Stimulated activated CD8-positive, alpha-beta memory T cell treated with anti-CD3 and anti-CD28 coated beads, Interleukin-7, amount 100 ng/mL, for 4 hours (primary cell): ENCODE results near the gene TNS3.

Source experiments
- DNase-seq, 2 donors: peaks; one replicate each; pipeline ENCODE4 v3.0.0-alpha.2; 2020; ENCODE audit warnings: low read depth in 2 of 2

The TNS3 gene

DNA sequence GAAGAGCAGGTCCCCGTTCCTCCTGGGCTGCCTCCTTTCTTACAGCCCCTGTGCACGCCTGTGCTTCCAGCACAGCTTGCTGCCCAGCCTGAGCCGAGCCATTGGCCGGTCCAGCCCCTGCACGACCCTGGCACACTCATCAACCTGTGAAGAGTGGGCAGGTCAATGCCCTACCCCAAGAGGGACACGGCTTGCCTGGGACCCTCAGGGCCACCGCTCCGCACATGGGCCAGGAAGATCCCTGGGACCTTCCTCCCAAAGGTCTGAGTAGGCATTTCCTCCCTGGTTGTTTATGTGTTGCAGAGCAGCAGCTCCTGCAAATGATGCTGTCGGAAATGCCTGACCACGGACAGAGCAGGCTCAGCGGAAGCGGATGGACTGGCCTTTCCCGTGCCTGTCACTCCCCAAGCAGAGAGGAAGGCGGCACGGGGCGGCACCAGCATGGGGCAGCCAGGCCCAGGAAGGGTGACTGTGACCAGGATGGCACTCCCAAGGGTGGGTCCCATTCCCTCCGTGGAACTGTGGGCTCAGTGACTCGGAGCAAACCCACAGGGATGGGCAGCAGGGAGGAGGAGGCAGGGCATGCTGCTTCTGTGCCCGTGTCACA, 252.5 kb downstream of the TNS3 start:
- no peak for DNase-seq

- DNase-seq, result no peak
Observed at GRCh38 chr7:47328392-47329319, 253.3 kb downstream of the TNS3 start.

- no peak for DNase-seq
Observed at GRCh38 chr7:47327698-47328391, 254.1 kb downstream of the TNS3 start.

DNA sequence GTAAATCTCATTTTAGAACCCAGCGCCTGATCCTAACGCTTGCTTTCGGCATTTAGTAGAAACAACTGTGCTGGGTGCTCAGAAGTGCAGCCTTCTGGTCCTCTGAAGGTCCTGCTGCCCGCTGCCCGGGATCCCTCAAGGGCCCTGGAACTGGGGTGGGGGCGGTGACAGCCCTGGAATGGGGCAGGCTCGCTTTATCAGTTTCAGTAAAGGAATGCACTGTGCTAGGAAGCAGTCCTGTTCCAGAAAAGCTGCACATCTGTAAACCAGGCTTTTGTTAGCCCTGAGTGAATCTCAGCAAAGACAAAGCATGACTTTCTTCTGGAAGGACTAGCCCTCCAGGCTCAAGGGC, 254.6 kb downstream of the TNS3 start:
- no peak for DNase-seq

DNA sequence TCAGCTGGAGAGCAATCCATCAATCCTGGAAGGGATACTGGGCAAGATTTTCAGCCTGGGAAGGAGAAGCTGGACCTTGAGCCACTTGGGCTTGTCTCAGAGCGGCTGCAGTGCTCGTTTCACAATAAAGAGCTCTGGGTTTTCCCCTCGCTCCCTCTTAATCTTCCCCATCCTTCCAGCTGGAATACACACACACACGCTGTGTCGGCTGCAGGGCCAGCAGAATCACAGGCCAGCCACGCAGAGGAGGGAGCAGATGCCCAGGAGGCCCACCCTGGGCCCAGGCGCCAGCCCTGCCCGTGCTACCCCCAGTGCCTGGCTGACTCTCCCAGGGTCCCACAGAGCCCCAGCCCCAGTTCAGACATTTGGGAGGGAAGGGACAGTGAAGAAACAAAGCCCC, 255.1 kb downstream of the TNS3 start:
- no peak for DNase-seq

- no peak for DNase-seq
Observed at GRCh38 chr7:47326220-47326619, 255.7 kb downstream of the TNS3 start.

DNA sequence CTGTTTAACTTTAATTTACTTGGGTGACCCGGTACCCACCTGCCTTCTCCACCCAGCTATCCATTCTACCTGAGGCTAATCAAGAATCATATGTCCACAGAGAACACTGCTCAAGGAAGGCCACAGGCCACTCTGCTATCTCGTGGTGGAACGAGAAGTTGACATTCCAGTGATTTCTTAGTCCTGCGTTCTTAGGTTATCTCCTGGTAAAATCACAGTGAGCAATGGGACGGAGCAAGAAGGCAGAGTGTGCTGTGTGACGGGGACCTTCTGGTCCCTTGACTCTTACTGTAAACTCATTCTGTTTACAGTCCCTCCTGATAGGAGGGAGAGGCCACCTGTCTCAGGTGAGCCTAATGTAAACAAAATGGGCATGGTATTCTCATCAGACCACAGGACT, 256.6 kb downstream of the TNS3 start:
- no peak for DNase-seq

- DNase-seq, result no peak
Observed at GRCh38 chr7:47323904-47324303, 258.0 kb downstream of the TNS3 start.

DNA sequence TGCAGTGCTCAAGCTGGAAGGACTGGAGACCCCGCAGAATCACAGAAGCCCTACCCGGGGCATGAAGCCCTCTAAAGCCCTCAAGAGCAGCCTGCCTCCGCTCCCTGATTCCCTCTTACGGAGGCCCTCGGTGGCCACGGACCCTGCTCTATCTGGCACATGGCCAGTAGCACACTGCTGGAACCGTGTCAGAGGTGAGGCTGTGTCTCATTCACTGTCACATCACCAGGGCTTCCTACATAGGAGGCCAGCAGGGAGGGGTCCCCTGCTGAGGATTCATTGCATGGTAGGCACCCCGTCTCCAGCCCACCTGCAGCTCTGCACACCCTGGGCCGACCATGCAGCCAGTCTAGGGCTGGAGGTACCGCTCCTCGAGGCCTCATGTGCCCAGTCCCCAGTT, 259.2 kb downstream of the TNS3 start:
- no peak for DNase-seq

DNA sequence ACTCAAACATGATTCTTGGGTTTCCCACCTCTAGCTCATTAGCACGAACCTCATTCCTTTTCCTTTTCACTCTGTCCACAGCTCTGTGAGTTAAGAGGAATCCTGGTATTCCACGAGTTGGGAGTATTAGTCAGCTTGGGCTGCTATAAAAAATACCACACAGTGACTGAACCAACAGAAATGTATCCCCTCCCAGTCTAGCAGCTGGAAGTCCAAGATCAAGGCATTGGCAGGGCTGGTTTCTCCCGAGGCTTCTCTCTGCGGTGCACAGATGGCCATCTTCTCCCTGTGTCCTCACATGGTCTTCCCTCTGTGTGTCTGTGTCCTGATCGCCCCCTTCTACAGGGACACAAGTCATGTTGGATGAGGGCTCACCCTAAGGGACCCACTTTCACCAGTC, 261.6 kb downstream of the TNS3 start:
- DNase-seq, result no peak

DNA sequence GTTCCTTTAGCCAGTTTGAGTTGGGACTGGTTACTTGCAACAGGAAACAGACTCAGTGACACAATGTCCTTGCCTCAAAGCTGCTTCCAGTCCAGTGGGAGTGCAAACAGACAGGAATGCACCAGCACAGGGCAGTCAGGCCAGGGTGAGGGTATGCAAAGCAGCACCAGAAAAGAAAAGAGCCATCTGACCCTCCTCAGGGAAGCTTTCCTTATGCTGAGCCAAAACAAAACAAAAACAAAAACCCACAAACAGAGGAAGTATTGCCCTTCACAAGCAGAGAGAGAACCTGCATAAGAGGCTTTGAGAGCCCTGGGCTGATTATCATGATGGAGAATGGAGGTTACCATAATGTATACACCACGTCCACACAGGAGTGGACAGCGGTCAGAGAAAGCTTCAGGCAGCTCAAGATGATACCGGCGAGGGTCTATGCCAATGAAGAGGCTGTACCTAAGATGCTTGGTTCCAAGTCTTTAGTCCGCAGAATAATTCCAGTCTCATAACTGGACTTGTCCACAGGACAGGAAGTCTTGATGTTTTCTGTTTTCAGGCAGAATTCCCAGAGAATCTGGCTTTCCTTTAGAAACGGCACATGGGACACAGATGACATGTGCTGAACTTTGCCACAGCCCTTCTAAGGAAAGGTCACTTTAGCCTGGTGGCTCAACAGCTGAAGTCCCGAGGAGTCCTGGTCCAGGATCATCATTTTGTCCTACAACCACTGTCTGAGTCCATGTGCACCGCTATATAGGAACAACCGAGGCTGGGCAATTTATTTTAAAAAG, 263.3 kb downstream of the TNS3 start:
- no peak for DNase-seq

- DNase-seq, result no peak
Observed at GRCh38 chr7:47317487-47317886, 264.4 kb downstream of the TNS3 start.

- no peak for DNase-seq
Observed at GRCh38 chr7:47314728-47315607, 266.9 kb downstream of the TNS3 start.

- no peak for DNase-seq
Observed at GRCh38 chr7:47314248-47314647, 267.7 kb downstream of the TNS3 start.

DNA sequence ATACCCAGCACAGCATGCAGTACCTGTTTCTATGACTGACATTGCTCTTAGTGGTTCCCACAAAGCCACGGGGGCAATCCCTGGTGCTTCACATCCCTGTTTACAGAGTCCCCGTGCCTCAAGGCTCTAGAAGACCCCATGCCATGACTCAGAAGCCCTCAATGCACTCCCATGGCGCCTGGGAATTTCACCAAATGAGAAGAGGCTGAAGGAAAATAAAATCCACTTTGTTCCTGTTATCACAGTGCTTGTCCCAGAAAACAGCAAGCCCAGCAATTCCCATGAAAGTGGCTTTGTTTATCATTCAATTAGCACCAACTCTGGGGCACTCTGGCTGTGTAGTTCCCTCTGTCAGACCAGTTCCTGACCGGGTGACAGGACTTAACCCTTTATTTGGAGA, 268.3 kb downstream of the TNS3 start:
- DNase-seq, result no peak

DNA sequence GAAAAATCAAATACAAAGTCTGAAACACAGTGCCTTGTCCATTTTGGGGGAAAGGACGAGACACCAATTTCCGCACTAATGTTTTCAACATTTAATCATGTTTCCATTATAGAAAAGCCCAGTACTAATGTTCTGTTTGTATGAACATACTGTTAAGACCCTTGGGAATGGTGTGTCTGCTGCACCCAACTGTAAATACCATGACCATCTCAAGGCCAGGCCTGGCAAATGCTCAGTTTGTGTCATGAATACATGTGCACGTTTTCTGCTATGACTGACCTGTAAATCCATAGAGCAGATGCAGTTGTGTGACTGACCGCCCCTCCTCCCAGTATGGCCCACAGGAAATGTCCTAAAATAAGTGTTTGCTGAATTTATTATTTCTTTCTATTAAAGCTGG, 270.0 kb downstream of the TNS3 start:
- DNase-seq, result no peak

DNA sequence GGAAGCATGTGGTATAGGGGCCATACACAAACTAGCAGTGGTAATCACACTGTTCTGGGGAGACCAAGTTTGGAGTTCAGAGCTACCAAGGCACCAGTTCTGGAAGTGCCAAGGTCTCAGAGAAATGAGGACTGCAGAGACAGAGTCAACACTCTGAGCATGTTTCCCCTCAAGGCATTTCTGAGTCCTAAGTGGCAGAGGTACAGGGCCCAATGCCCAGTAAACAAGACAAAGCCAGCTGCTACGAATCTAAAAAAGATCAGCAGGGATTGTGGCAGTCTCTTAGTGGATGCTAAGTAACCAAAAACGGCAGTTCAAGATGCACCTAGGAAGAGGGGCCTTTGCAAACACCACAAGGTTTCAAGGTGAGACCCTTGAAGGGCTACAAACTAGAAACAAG, 271.9 kb downstream of the TNS3 start:
- no peak for DNase-seq

- DNase-seq, result no peak
Observed at GRCh38 chr7:47308808-47309207, 273.1 kb downstream of the TNS3 start.

- no peak for DNase-seq
Observed at GRCh38 chr7:47307311-47307710, 274.6 kb downstream of the TNS3 start.

- no peak for DNase-seq
Observed at GRCh38 chr7:47304727-47305719, 276.9 kb downstream of the TNS3 start.
